B cell (primary cell): ENCODE results near the gene SHD.

Experiments
- CTCF ChIP-seq: fragments of 200-600 bp; IDR thresholded peaks from one replicate; pipeline ENCODE4 v1.8.0; 2022; ENCODE audit warnings: antibody characterized with exemption, mild to moderate bottlenecking
- EZH2 ChIP-seq: IDR thresholded peaks from 2 replicates; pipeline ENCODE4 v1.6.1; 2012; ENCODE audit warnings: borderline replicate concordance, low read depth, mild to moderate bottlenecking, moderate library complexity, low read length; ENCODE audit not compliant: insufficient read depth, poor library complexity, severe bottlenecking

GRCh38 chr19:4319067-4319718 is 40.1 kb downstream of the SHD start:
- TF ChIP-seq CTCF (no peak), EZH2 (no peak)
